HepG2 (cell line): Measurements from ENCODE around the gene CST5. TPM values are rescaled to one million over a fixed set of nuclear protein-coding genes. Genes with fewer than 3 reads are reported as not detected.

Experiments
- ARID3A ChIP-seq: IDR thresholded peaks from 2 replicates; pipeline ENCODE4 v1.6.1; 2012; ENCODE audit warnings: low read depth, low read length, improper control_type of control experiment
- ARNT2 ChIP-seq: sonication (generic); formaldehyde crosslinking; IDR thresholded peaks from 2 replicates; pipeline ENCODE4 v1.8.0; 2022; ENCODE audit warnings: mild to moderate bottlenecking, low read depth, missing genetic modification reagents, moderate library complexity
- DMAP1 ChIP-seq: IDR thresholded peaks from 2 replicates; pipeline ENCODE4 v1.6.1; 2016
- DNMT3B ChIP-seq: conservative IDR thresholded peaks from 2 replicates; pipeline ENCODE4 v1.6.1; 2016; ENCODE audit warnings: missing biosample characterization, control low read depth
- DRAP1 ChIP-seq: IDR thresholded peaks from 2 replicates; pipeline ENCODE4 v1.6.1; 2016; ENCODE audit warnings: missing genetic modification reagents, missing compliant biosample characterization
- ELF3 ChIP-seq: IDR thresholded peaks from 2 replicates; pipeline ENCODE4 v1.6.1; 2016; ENCODE audit warnings: missing genetic modification reagents, missing compliant biosample characterization
- KIAA2018 ChIP-seq: sonication (generic); formaldehyde crosslinking; IDR thresholded peaks from 2 replicates; pipeline ENCODE4 v1.5.0; 2020; ENCODE audit warnings: mild to moderate bottlenecking, missing genetic modification reagents, borderline replicate concordance
- MED13 ChIP-seq: sonication (generic); formaldehyde crosslinking; IDR thresholded peaks from 2 replicates; pipeline ENCODE4 v1.5.0; 2020; ENCODE audit warnings: missing genetic modification reagents
- MXD4 ChIP-seq: IDR thresholded peaks from 2 replicates; pipeline ENCODE4 v1.6.1; 2016; ENCODE audit warnings: mild to moderate bottlenecking, missing biosample characterization, missing genetic modification reagents
- SALL1 ChIP-seq: sonication (generic); formaldehyde crosslinking; IDR thresholded peaks from 2 replicates; pipeline ENCODE4 v1.8.0; 2022; ENCODE audit warnings: mild to moderate bottlenecking, missing genetic modification reagents
- SKIL ChIP-seq: sonication (generic); formaldehyde crosslinking; IDR thresholded peaks from 2 replicates; pipeline ENCODE4 v1.8.0; 2022; ENCODE audit warnings: missing genetic modification reagents, mild to moderate bottlenecking, moderate library complexity, borderline replicate concordance
- TBX3 ChIP-seq: fragments of 450-650 bp; IDR thresholded peaks from 2 replicates; pipeline ENCODE4 v1.6.1; 2017; ENCODE audit warnings: antibody characterized with exemption, mild to moderate bottlenecking, inconsistent platforms, borderline replicate concordance
- TOPORS ChIP-seq: sonication (generic); formaldehyde crosslinking; IDR thresholded peaks from 2 replicates; pipeline ENCODE4 v1.8.0; 2023; ENCODE audit warnings: mild to moderate bottlenecking, missing genetic modification reagents
- ZFP36L2 ChIP-seq: sonication (generic); formaldehyde crosslinking; IDR thresholded peaks from 2 replicates; pipeline ENCODE4 v1.4.0; 2020; ENCODE audit warnings: missing genetic modification reagents
- ZFX ChIP-seq: sonication (generic); formaldehyde crosslinking; IDR thresholded peaks from 2 replicates; pipeline ENCODE4 v1.4.0; 2020; ENCODE audit warnings: mild to moderate bottlenecking, low read depth, missing genetic modification reagents, moderate library complexity
- ZNF564 ChIP-seq: sonication (generic); formaldehyde crosslinking; IDR thresholded peaks from 2 replicates; pipeline ENCODE4 v1.8.1; 2023; ENCODE audit warnings: mild to moderate bottlenecking, missing genetic modification reagents
- ZNF572 ChIP-seq: sonication (generic); formaldehyde crosslinking; IDR thresholded peaks from 2 replicates; pipeline ENCODE4 v1.5.1; 2020; ENCODE audit warnings: mild to moderate bottlenecking, missing genetic modification reagents
- ZSCAN29 ChIP-seq: sonication (generic); formaldehyde crosslinking; conservative IDR thresholded peaks from 2 replicates; pipeline ENCODE4 v1.4.0; 2020; ENCODE audit warnings: mild to moderate bottlenecking, missing genetic modification reagents
- polyA plus RNA-seq, 8 experiments: library from polyadenylated mRNA; depleted of rRNA in 3 of 8; stranded (reverse) in 7 of 8; unstranded in 1 of 8; fragments of >200 nt; fragmentation: Illumina TruSeq in 4 of 8; extraction: Trizol in 4 of 8; gene quantifications; 2 replicates each; pipeline versions ENCODE4 v1.2.1 to v1.2.3, GENCODE V29; 2011 to 2016; ENCODE audit warnings: low read depth in 4 of 8, missing spikeins in 1 of 8, mixed read lengths in 1 of 8; ENCODE audit not compliant: insufficient read depth in 1 of 8
- total RNA-seq, 5 experiments: library from RNA; depleted of rRNA; stranded (reverse); fragments of >200 nt; fragmentation: Illumina TruSeq; extraction: Trizol; gene quantifications; 2 replicates each; pipeline ENCODE4 v1.2.3, GENCODE V29; 2016; ENCODE audit warnings: low read depth in 1 of 5

Gene CST5
- total and polyA plus RNA-seq, 2 of the 13 experiments (the other 11 are each of a cell fraction or from before 2014, with no cell fraction given), result 0.16 TPM; not detected in 1

- no peak for TF ChIP-seq KIAA2018 (CRISPR knock-in tag)
- TF ChIP-seq ZFX (CRISPR knock-in tag), result peak; percentile 65
- peak; percentile 24; the same call in 1 of the 2 replicates for TF ChIP-seq DRAP1 (CRISPR knock-in tag)
- TF ChIP-seq DMAP1 (CRISPR knock-in tag), result no peak
- peak; percentile 7; the same call in 1 of the 2 replicates for TF ChIP-seq TBX3
- TF ChIP-seq MED13 (CRISPR knock-in tag), result no peak
- peak; percentile 86 for TF ChIP-seq SALL1 (CRISPR knock-in tag)
- peak; percentile 78; the same call in 1 of the 2 replicates for TF ChIP-seq SKIL (CRISPR knock-in tag)
- TF ChIP-seq ZSCAN29 (CRISPR knock-in tag), result no peak
- TF ChIP-seq ELF3 (CRISPR knock-in tag), result 0 out of 2 replicates have a peak, but pooled peaks have one; percentile 49
- no peak for TF ChIP-seq MXD4 (CRISPR knock-in tag)
- TF ChIP-seq ZNF572 (CRISPR knock-in tag), result 0 out of 2 replicates have a peak, but pooled peaks have one; percentile 62
- no peak for TF ChIP-seq ARNT2
- peak; percentile 45; the same call in 1 of the 2 replicates for TF ChIP-seq ARID3A
- no peak for TF ChIP-seq ZFP36L2 (CRISPR knock-in tag)
- TF ChIP-seq TOPORS (CRISPR knock-in tag), result no peak
- TF ChIP-seq DNMT3B (CRISPR knock-in tag), result no peak
- TF ChIP-seq ZNF564 (CRISPR knock-in tag), result no peak
These were observed 345 bp upstream of the CST5 start (continued) for GRCh38 chr20:23879811-23880374.
